Lower leg skin (tissue), 4 donors: ENCODE data around the gene LRP1B. TPM values are rescaled to one million over a fixed set of nuclear protein-coding genes. Genes with fewer than 3 reads are reported as not detected.

ENCODE experiments used
- DNase-seq, 2 donors: peaks; one replicate each; pipeline ENCODE4 v3.0.0-alpha.2; 2019; ENCODE audit warnings: low spot score in 2 of 2
- H3K4me3 ChIP-seq: fragments of 200-600 bp; sonication (generic); 2 replicates; pipeline ENCODE4 v1.5.1; 2017; ENCODE audit warnings: mild to moderate bottlenecking, low read depth; ENCODE audit not compliant: poor library complexity, severe bottlenecking
- POLR2A ChIP-seq, 2 donors: fragments of 450-650 bp; IDR thresholded peaks; one replicate each; pipeline ENCODE4 v1.6.1; 2016 to 2017; ENCODE audit warnings: antibody characterized with exemption in 2 of 2, mild to moderate bottlenecking in 1 of 2, moderate library complexity in 1 of 2
- WGBS, 2 donors: methylation state at CpG; one replicate each; pipeline ENCODE4 v1.1.5; 2018; 5-methylcytosine and 5-hydroxymethylcytosine counted together
- intact Hi-C: fragments of 100-400 bp; cut with DNase I; formaldehyde crosslinking; loops from one replicate; pipeline ENCODE4 v1.15.0; 2023; ENCODE audit warnings: low total_unique reads
- total RNA-seq, 4 donors: library from RNA; depleted of rRNA; stranded (reverse); fragments of >200 nt; gene quantifications; one replicate each; pipeline ENCODE4 v1.1.0, GENCODE V29; 2016
- TF ChIP-seq, protein P1 (sequence below), 3 donors: fragments of 450-650 bp; IDR thresholded peaks; one replicate each; pipeline ENCODE4 v1.5.1; 2016; ENCODE audit warnings: antibody characterized with exemption in 3 of 3, mild to moderate bottlenecking in 3 of 3, moderate library complexity in 2 of 3

Gene LRP1B
- total RNA-seq, 4 donors from 2014 or later, result 0.80 to 1.6 (median 1.0) TPM

DNA sequence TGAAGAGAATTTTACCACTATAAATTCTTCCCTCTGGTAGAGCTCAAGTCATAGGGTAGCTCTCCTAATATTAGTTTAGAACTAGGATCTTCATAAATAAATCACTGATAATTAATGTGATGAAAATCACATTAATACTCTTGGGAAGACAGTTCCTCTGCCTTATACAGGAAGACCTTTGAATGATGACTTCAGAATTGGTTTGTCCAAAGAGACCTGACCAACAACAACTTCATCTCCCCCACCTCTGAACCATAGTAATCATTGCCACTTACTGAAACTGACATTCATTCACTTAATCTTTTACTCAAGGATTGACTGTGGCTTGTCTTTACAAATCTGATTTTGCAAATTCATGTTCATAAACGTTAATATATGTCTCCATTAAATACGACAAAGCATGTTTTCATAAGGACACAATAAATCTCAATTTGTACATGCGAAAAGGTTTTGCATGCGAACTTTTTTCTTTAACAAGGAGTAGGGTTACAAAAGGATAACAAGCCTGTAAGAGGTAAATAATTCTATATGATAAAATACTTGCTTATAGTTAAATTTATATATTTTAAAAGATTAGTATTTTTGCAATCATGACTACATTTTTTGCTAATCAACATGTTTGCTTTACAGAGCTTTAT lies 61.4 kb downstream of the LRP1B start:
- TF ChIP-seq, protein P1, sequence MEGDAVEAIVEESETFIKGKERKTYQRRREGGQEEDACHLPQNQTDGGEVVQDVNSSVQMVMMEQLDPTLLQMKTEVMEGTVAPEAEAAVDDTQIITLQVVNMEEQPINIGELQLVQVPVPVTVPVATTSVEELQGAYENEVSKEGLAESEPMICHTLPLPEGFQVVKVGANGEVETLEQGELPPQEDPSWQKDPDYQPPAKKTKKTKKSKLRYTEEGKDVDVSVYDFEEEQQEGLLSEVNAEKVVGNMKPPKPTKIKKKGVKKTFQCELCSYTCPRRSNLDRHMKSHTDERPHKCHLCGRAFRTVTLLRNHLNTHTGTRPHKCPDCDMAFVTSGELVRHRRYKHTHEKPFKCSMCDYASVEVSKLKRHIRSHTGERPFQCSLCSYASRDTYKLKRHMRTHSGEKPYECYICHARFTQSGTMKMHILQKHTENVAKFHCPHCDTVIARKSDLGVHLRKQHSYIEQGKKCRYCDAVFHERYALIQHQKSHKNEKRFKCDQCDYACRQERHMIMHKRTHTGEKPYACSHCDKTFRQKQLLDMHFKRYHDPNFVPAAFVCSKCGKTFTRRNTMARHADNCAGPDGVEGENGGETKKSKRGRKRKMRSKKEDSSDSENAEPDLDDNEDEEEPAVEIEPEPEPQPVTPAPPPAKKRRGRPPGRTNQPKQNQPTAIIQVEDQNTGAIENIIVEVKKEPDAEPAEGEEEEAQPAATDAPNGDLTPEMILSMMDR (IDR thresholded peaks at IDR 0.05), result no peak
- 63 to 65% methylated on average over 4 of the region's 4 CpGs for WGBS, 2 donors
- no peak overlapping the region for H3K4me3 ChIP-seq
- intact Hi-C loops, result no loop called here
- no peak for DNase-seq

DNA sequence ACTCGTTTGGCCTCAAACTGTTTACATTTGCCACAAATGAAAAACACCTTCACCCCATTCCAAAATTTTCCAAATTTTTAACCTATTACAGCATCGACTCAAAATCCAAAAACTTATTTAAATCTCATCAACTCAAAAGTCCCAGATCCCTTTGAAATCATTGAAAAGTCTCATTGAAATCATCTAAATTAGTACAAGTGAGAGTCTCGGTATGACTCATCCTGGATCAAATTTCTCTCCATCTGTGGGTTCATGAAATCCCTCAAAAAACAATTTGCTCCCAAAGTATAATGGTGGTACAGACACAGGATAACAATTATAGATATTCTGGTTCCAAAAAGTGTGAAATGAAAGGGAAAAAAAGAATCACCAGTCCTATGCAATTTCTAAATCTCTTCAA lies 65.1 kb downstream of the LRP1B start:
- intact Hi-C loops, result no loop called here
- WGBS, 2 donors, result 64 to 65% methylated on average over 3 of the region's 3 CpGs
- TF ChIP-seq, protein P1 (IDR thresholded peaks at IDR 0.05), result no peak
- TF ChIP-seq POLR2A (IDR thresholded peaks at IDR 0.05), result no peak
- no peak for DNase-seq
- no peak overlapping the region for H3K4me3 ChIP-seq

DNA sequence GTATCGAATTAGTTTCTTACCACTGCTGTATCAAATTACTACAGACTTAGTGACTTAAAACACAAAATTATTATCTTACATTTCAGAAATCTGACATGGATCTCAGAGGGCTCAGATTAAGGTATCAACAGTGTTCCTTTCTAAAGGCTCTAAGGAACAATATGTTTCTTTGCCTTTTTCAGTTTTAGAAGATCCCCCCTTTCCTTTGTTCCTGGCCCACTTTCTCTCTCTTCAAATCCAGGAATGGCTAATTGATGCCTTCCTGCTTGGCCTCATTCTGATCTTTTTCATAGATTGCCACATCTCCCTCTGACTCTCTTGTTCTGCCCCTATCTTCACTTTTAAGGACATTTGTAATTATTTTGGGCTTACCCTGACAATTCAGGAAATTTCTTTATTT lies 65.7 kb downstream of the LRP1B start:
- no peak for DNase-seq
- no peak overlapping the region for H3K4me3 ChIP-seq
- intact Hi-C loops, result no loop called here
- TF ChIP-seq, protein P1 (IDR thresholded peaks at IDR 0.05), result no peak
- no peak for TF ChIP-seq POLR2A (IDR thresholded peaks at IDR 0.05)
- 69 to 73% methylated on average over 1 of the region's 1 CpG for WGBS, 2 donors

DNA sequence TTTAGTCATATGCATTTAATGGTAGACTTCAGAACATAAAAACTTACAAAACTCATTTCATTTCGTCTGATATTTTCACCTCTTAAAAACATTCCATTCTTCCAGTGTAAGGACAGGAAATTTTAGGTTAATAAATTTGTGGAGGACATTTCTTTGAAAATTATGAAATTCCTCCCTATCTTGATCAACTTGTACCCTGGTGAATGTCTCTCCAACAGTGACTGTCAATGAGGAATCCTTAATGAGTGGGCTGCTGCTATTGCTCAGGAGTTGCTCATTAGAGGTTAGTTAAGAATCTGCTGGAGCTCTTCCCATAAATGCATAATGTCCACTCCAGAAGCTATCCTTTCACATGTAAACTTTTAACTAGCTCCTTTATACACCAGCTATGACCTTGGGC lies 69.1 kb downstream of the LRP1B start:
- 68 to 93% methylated on average over 1 of the region's 1 CpG for WGBS, 2 donors
- intact Hi-C loops, result no loop called here
- DNase-seq, result no peak

DNA sequence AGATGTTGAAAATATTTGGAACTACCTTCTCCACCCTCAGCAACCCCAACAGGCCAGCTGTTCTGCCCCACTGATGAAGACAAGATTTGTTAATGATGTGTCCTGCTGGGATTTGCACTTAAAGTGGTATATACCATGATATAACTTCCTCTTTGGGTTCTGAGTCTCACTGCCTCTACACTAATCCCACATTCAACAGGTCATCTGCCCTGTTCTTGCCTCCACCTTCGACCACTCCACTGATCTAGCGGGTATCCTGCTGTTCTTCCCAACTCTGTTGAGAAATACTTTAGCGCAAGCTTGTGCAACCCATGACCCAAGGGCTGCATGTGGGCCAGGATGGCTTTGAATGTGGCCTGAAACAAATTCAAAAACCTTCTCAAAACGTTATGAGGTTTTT lies 72.7 kb downstream of the LRP1B start:
- TF ChIP-seq, protein P1 (IDR thresholded peaks at IDR 0.05), result no peak
- TF ChIP-seq POLR2A (IDR thresholded peaks at IDR 0.05), result no peak
- intact Hi-C loops, result no loop called here
- 74 to 79% methylated on average over 4 of the region's 4 CpGs for WGBS, 2 donors
- H3K4me3 ChIP-seq, result no peak overlapping the region
- DNase-seq, result no peak

More for the DNA sequence above, 69.1 kb downstream of the LRP1B start:
- H3K4me3 ChIP-seq, result no peak overlapping the region
- TF ChIP-seq, protein P1 (IDR thresholded peaks at IDR 0.05), result no peak
- no peak for TF ChIP-seq POLR2A (IDR thresholded peaks at IDR 0.05)

DNA sequence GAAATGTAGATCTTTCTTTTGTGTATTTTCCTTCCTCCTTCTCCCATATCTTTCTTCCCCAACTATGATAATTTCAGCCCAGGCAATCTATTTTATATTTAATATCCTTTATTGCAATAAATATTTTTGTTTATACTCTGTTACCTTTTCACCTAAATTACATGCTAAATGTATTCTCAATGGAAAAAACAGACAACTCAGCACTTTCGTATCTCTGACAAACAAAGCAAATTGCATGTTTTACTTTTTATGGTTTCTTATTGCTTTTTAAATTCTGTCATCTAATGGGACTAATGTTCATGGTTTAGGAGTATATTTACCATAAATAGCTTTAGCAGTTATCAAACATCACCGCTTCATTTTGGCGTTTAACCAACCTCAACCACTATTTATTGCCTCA lies 74.0 kb downstream of the LRP1B start:
- no peak overlapping the region for H3K4me3 ChIP-seq
- WGBS, 2 donors, result 88 to 92% methylated on average over 3 of the region's 3 CpGs
- no peak for DNase-seq
- TF ChIP-seq, protein P1 (IDR thresholded peaks at IDR 0.05), result no peak
- no peak for TF ChIP-seq POLR2A (IDR thresholded peaks at IDR 0.05)
- intact Hi-C loops, result no loop called here
